Mesendoderm (in vitro differentiated cells): ENCODE measurements around the gene ZC3H14.

Experiments used
- DNase-seq: peaks from one replicate; pipeline ENCODE4 v3.0.0; 2013
- H2AK5ac ChIP-seq: 2 replicates; pipeline ENCODE4 v1.6.1; 2013; ENCODE audit warnings: low read length, inconsistent platforms
- H2BK120ac ChIP-seq: 2 replicates; pipeline ENCODE4 v1.6.1; 2013; ENCODE audit warnings: low read depth, mild to moderate bottlenecking, low read length, moderate library complexity, mixed read lengths
- H2BK15ac ChIP-seq: replicated peaks from 2 replicates; pipeline ENCODE4 v1.6.1; 2013; ENCODE audit warnings: low read depth, mild to moderate bottlenecking, moderate library complexity
- H2BK5ac ChIP-seq: 2 replicates; pipeline ENCODE4 v1.6.1; 2013; ENCODE audit warnings: low read length, inconsistent platforms
- H3K18ac ChIP-seq: 2 replicates; pipeline ENCODE4 v1.6.1; 2013; ENCODE audit warnings: mild to moderate bottlenecking, low read length, mixed read lengths
- H3K23ac ChIP-seq: one replicate; pipeline ENCODE4 v1.6.1; 2013; ENCODE audit warnings: low read length
- H3K27ac ChIP-seq: 2 replicates; pipeline ENCODE4 v1.5.1; 2013; ENCODE audit warnings: low read depth, mild to moderate bottlenecking, inconsistent platforms, low read length, moderate library complexity
- H3K27me3 ChIP-seq: 2 replicates; pipeline ENCODE4 v1.6.1; 2013; ENCODE audit warnings: low read length, control low read depth, mild to moderate bottlenecking, inconsistent platforms; ENCODE audit not compliant: insufficient read depth, poor library complexity
- H3K36me3 ChIP-seq: 2 replicates; pipeline ENCODE4 v1.6.1; 2013; ENCODE audit warnings: low read length, inconsistent platforms; ENCODE audit not compliant: control insufficient read depth, insufficient read depth
- H3K4ac ChIP-seq: one replicate; pipeline ENCODE4 v1.6.1; 2013; ENCODE audit warnings: low read depth, mild to moderate bottlenecking, low read length, moderate library complexity
- H3K4me1 ChIP-seq: 2 replicates; pipeline ENCODE4 v1.6.1; 2013; ENCODE audit warnings: low read depth, low read length, inconsistent platforms; ENCODE audit not compliant: control insufficient read depth
- H3K4me2 ChIP-seq: 2 replicates; pipeline ENCODE4 v1.6.1; 2013; ENCODE audit warnings: low read length
- H3K4me3 ChIP-seq: 2 replicates; pipeline ENCODE4 v1.5.1; 2013; ENCODE audit warnings: mild to moderate bottlenecking, low read length
- H3K56ac ChIP-seq: one replicate; pipeline ENCODE4 v1.6.1; 2013; ENCODE audit warnings: low read length
- H3K79me1 ChIP-seq: 2 replicates; pipeline ENCODE4 v1.6.1; 2013; ENCODE audit warnings: low read length, inconsistent platforms
- H3K79me2 ChIP-seq: 2 replicates; pipeline ENCODE4 v1.6.1; 2013; ENCODE audit warnings: mild to moderate bottlenecking, low read length; ENCODE audit not compliant: control insufficient read depth, insufficient read depth
- H3K9ac ChIP-seq: 2 replicates; pipeline ENCODE4 v1.6.1; 2013; ENCODE audit warnings: low read length, inconsistent platforms
- H4K5ac ChIP-seq: one replicate; pipeline ENCODE4 v1.6.1; 2013; ENCODE audit warnings: low read length
- H4K8ac ChIP-seq: one replicate; pipeline ENCODE4 v1.6.1; 2013; ENCODE audit warnings: low read depth, mild to moderate bottlenecking, control low read depth, low read length, moderate library complexity
- WGBS: extraction: QIAGEN DNeasy Blood & Tissue Kit; methylation state at CpG from one replicate; pipeline ENCODE4 v1.1.7; 2013; ENCODE audit warnings: low lambda C conversion rate, missing lambda C conversion rate; ENCODE audit not compliant: insufficient coverage; ENCODE audit errors: extremely low coverage; 5-methylcytosine and 5-hydroxymethylcytosine counted together

The ZC3H14 gene

DNA sequence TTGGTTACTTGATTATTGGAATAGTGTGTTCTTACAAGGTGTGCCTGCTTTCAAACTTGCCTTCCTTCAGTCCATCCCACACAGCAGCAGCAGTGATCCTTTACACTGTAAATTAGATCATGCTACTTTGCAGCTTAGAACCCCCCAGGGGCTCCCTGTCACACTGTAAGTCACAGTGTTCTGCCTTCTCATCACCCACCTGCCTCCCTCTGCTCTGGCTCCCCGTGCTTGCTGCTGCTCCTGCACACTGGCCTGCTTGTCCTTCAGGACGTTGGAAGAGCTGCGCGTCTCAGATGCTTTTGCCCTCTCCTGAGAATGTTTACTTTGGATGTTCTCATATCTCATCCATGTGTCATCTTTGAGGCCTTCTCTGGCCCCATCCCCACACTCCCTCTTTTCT lies 27.3 kb downstream of the ZC3H14 start:
- Histone ChIP-seq H3K4me2 (no peak overlapping the region), H3K18ac (no peak overlapping the region), H3K79me1 (no peaks in the 10 kb centered on the region), H3K4ac (no peak overlapping the region), H4K8ac (no peak overlapping the region), H3K27me3 (no peaks in the 10 kb centered on the region), H4K5ac (no peak overlapping the region), H3K4me1 (no peaks in the 10 kb centered on the region), H2BK5ac (no peak overlapping the region), H2BK15ac (no peak overlapping the region), H3K79me2 (no peaks in the 10 kb centered on the region), H3K23ac (no peak overlapping the region), H2BK120ac (no peak overlapping the region), H3K4me3 (no peak overlapping the region), H3K56ac (no peak overlapping the region), H2AK5ac (no peak overlapping the region), H3K27ac (no peak overlapping the region), H3K9ac (no peak overlapping the region), H3K36me3 (peaks cover 2% of the 10 kb centered on the region)
- no peak for DNase-seq
- no CpG with 5 or more reads among the region's 4 CpGs for WGBS

DNA sequence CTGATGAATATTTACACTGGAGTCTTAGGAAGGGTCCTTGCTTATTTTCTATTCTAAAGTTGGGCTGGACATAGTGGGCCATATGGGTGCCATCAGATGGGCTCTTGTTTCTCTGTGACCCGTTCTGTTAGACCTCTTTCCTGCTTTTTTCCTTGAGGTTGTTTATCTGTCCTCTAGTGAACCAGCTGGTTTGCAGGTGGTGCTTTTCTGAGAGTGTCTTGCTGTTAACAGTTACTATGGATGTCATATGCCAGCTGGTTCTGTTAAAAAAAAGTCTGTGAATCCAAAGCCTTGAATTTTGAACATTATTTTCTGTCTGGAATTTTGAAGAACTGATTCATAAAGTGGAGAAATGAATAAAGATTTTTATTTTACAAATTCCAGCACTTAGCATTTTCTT lies 29.2 kb downstream of the ZC3H14 start:
- H3K27me3 ChIP-seq: no peaks in the 10 kb centered on the region
- H3K4me1 ChIP-seq: no peaks in the 10 kb centered on the region
- H4K8ac ChIP-seq: no peak overlapping the region
- H2BK120ac ChIP-seq: no peak overlapping the region
- H3K9ac ChIP-seq: no peak overlapping the region
- no peaks in the 10 kb centered on the region for H3K79me2 ChIP-seq
- H4K5ac ChIP-seq: no peak overlapping the region
- H3K79me1 ChIP-seq: peaks cover 2% of the 10 kb centered on the region
- H2BK15ac ChIP-seq: no peak overlapping the region
- H3K18ac ChIP-seq: no peak overlapping the region
- no peak for DNase-seq
- WGBS: no CpG with 5 or more reads among the region's 1 CpG
- no peak overlapping the region for H3K4me2 ChIP-seq
- no peak overlapping the region for H2AK5ac ChIP-seq
- peaks cover 3% of the 10 kb centered on the region for H3K36me3 ChIP-seq
- no peak overlapping the region for H2BK5ac ChIP-seq
- H3K4ac ChIP-seq: no peak overlapping the region
- no peak overlapping the region for H3K23ac ChIP-seq
- no peak overlapping the region for H3K27ac ChIP-seq
- no peak overlapping the region for H3K4me3 ChIP-seq
- H3K56ac ChIP-seq: no peak overlapping the region

- Histone ChIP-seq H3K79me1 (peaks cover 7% of the 10 kb centered on the region), H3K56ac (no peak overlapping the region), H4K5ac (no peak overlapping the region), H4K8ac (no peak overlapping the region), H3K23ac (no peak overlapping the region), H2BK15ac (no peak overlapping the region), H3K18ac (no peak overlapping the region), H2AK5ac (no peak overlapping the region), H3K4me1 (peaks cover 1% of the 10 kb centered on the region), H3K27me3 (no peaks in the 10 kb centered on the region), H2BK120ac (no peak overlapping the region), H3K4me2 (no peak overlapping the region), H3K9ac (no peak overlapping the region), H2BK5ac (no peak overlapping the region), H3K79me2 (no peaks in the 10 kb centered on the region), H3K27ac (no peak overlapping the region), H3K4ac (no peak overlapping the region), H3K4me3 (no peak overlapping the region), H3K36me3 (peaks cover 4% of the 10 kb centered on the region)
- no CpG with 5 or more reads among the region's 4 CpGs for WGBS
- no peak for DNase-seq
Measured at GRCh38 chr14:88597038-88597437, 34.2 kb downstream of the ZC3H14 start.

DNA sequence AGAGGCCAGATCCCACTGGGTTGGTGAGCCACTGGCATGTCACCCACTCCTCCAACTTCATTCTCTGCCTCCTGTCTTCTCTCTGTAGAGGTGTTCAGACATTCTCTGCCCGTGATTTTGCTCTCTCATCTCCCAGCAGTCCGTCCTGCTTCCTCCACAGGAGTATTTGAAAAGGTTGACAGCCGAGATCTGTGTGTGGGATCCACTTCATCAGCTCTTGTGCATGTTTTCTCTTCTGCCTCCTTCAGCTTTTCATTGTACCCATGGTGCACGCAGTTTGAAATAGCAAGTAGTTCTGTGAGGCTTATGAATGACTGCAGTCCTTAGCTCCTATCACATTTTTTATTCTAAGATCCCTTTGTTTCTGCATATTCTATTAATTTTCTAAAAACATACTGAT lies 34.8 kb downstream of the ZC3H14 start:
- Histone ChIP-seq H3K36me3 (peaks cover 4% of the 10 kb centered on the region), H3K4me2 (no peak overlapping the region), H3K27me3 (no peaks in the 10 kb centered on the region), H2AK5ac (no peak overlapping the region), H3K4me3 (no peak overlapping the region), H3K4me1 (peaks cover 1% of the 10 kb centered on the region), H3K56ac (no peak overlapping the region), H3K79me1 (peaks cover 7% of the 10 kb centered on the region), H3K4ac (no peak overlapping the region), H3K27ac (no peak overlapping the region), H3K23ac (no peak overlapping the region), H2BK5ac (no peak overlapping the region), H2BK120ac (no peak overlapping the region), H3K9ac (no peak overlapping the region), H2BK15ac (no peak overlapping the region), H3K18ac (no peak overlapping the region), H4K8ac (no peak overlapping the region), H4K5ac (no peak overlapping the region), H3K79me2 (no peaks in the 10 kb centered on the region)
- no CpG with 5 or more reads among the region's 4 CpGs for WGBS
- DNase-seq: no peak

DNA sequence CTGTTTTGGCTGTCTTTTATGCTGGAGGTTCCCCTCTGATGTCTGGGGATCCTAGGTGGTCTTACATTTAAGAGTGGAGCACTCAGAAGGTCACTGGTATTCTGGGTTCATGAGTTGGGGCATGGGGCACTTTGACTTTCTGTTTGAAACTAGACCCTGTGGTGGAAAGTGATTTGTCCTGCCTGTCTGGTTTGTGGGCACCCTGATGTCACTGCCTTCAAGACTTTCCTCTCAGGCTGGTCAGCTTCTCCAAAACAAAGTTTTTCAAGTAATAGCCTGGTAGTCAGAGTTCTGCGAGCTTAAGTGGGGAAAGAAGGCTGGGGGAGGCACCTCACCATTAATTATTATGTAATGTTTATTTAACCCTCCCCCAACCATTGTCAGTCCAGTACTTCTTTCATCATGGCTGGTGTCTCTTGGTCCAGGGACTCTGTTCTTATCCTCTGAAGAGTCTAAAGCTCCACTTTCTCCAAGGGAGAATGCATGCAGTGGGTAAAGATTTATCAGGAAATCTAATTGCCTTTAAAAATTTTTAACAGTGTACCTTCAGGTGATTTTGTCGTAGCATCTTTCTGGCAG lies 35.3 kb downstream of the ZC3H14 start:
- H3K79me1 ChIP-seq: peaks cover 7% of the 10 kb centered on the region
- no peak overlapping the region for H2BK120ac ChIP-seq
- H3K4me1 ChIP-seq: peaks cover 1% of the 10 kb centered on the region
- H4K5ac ChIP-seq: no peak overlapping the region
- H3K18ac ChIP-seq: no peak overlapping the region
- H3K23ac ChIP-seq: no peak overlapping the region
- no peak overlapping the region for H3K4me3 ChIP-seq
- H3K4me2 ChIP-seq: no peak overlapping the region
- peaks cover 6% of the 10 kb centered on the region for H3K36me3 ChIP-seq
- DNase-seq: no peak
- H2BK5ac ChIP-seq: no peak overlapping the region
- no peak overlapping the region for H2AK5ac ChIP-seq
- no peak overlapping the region for H3K4ac ChIP-seq
- H3K27ac ChIP-seq: no peak overlapping the region
- no peak overlapping the region for H3K9ac ChIP-seq
- no CpG with 5 or more reads among the region's 2 CpGs for WGBS
- no peaks in the 10 kb centered on the region for H3K79me2 ChIP-seq
- H4K8ac ChIP-seq: no peak overlapping the region
- H3K27me3 ChIP-seq: no peaks in the 10 kb centered on the region
- no peak overlapping the region for H2BK15ac ChIP-seq
- H3K56ac ChIP-seq: no peak overlapping the region

- H3K36me3 ChIP-seq: peaks cover 9% of the 10 kb centered on the region
- no peak overlapping the region for H2BK5ac ChIP-seq
- no peak overlapping the region for H3K4ac ChIP-seq
- H3K56ac ChIP-seq: no peak overlapping the region
- H4K8ac ChIP-seq: no peak overlapping the region
- H3K23ac ChIP-seq: no peak overlapping the region
- no peak overlapping the region for H2BK120ac ChIP-seq
- H4K5ac ChIP-seq: no peak overlapping the region
- peaks cover 1% of the 10 kb centered on the region for H3K4me1 ChIP-seq
- H3K4me3 ChIP-seq: no peak overlapping the region
- H3K79me1 ChIP-seq: peaks cover 7% of the 10 kb centered on the region
- H3K79me2 ChIP-seq: no peaks in the 10 kb centered on the region
- no peak overlapping the region for H2AK5ac ChIP-seq
- H3K9ac ChIP-seq: no peak overlapping the region
- H2BK15ac ChIP-seq: no peak overlapping the region
- H3K4me2 ChIP-seq: no peak overlapping the region
- H3K18ac ChIP-seq: no peak overlapping the region
- H3K27me3 ChIP-seq: no peaks in the 10 kb centered on the region
- DNase-seq: no peak
- WGBS: no CpG with 5 or more reads among the region's 8 CpGs
- no peak overlapping the region for H3K27ac ChIP-seq
Measured at GRCh38 chr14:88599326-88599725, 36.5 kb downstream of the ZC3H14 start.
